CD4-positive, alpha-beta memory T cell (primary cell): Measurements from ENCODE around the gene SERPINE1. TPM values are rescaled to one million over a fixed set of nuclear protein-coding genes. Genes with fewer than 3 reads are reported as not detected.

ENCODE experiments used
- CTCF ChIA-PET: fragments of 350-600 bp; sonication (Branson Sonifier 250); formaldehyde crosslinking; loops from one replicate; lab custom pipeline; 2021; ENCODE audit warnings: inconsistent platforms; ENCODE audit not compliant: partially characterized antibody; lab: Charles Lee
- POLR2A ChIA-PET: fragments of 350-600 bp; sonication (Branson Sonifier 250); formaldehyde crosslinking; loops from one replicate; lab custom pipeline; 2021; ENCODE audit not compliant: partially characterized antibody; lab: Charles Lee
- DNase-seq, 5 donors: peaks; one replicate each; pipeline versions ENCODE4 v3.0.0 to v3.0.0-alpha.2; 2020 to 2022; ENCODE audit warnings: mixed read lengths in 1 of 5
- H3K27ac ChIP-seq: one replicate; pipeline ENCODE4 v1.7.0; 2013; ENCODE audit warnings: low read depth, low read length
- H3K27me3 ChIP-seq: 2 replicates; pipeline ENCODE4 v1.7.0; 2013; ENCODE audit warnings: mild to moderate bottlenecking, low read length, moderate library complexity; ENCODE audit not compliant: insufficient read depth
- H3K36me3 ChIP-seq: 2 replicates; pipeline ENCODE4 v1.7.0; 2013; ENCODE audit warnings: mild to moderate bottlenecking, low read length, moderate library complexity; ENCODE audit not compliant: insufficient read depth
- H3K4me1 ChIP-seq: 2 replicates; pipeline ENCODE4 v1.7.0; 2013; ENCODE audit warnings: mild to moderate bottlenecking, low read length, moderate library complexity; ENCODE audit not compliant: insufficient read depth
- H3K4me3 ChIP-seq, 2 donors: one replicate each; pipeline ENCODE4 v1.7.0; 2013; ENCODE audit warnings: low read length in 2 of 2, mild to moderate bottlenecking in 1 of 2
- H3K9me3 ChIP-seq, 2 donors: one replicate each; pipeline ENCODE4 v1.7.0; 2013; ENCODE audit warnings: low read length in 2 of 2, control low read depth in 1 of 2; ENCODE audit not compliant: control insufficient read depth in 1 of 2
- H3K27ac Mint-ChIP-seq, 7 donors: one replicate each; pipeline ENCODE4 v1.8.0; 2020 to 2021; ENCODE audit warnings: mixed read lengths in 7 of 7, mild to moderate bottlenecking in 6 of 7, inconsistent platforms in 3 of 7, moderate library complexity in 3 of 7
- H3K27me3 Mint-ChIP-seq, 2 donors: one replicate each; pipeline ENCODE4 v1.8.0; 2020 to 2021; ENCODE audit warnings: mixed read lengths in 2 of 2
- H3K36me3 Mint-ChIP-seq, 2 donors: one replicate each; pipeline ENCODE4 v1.8.0; 2020 to 2021; ENCODE audit warnings: mixed read lengths in 2 of 2, inconsistent platforms in 1 of 2, mild to moderate bottlenecking in 1 of 2
- H3K4me1 Mint-ChIP-seq, 4 donors: one replicate each; pipeline ENCODE4 v1.8.0; 2020 to 2021; ENCODE audit warnings: mixed read lengths in 4 of 4, mild to moderate bottlenecking in 1 of 4
- H3K4me3 Mint-ChIP-seq, 8 donors: one replicate each; pipeline ENCODE4 v1.8.0; 2020 to 2021; ENCODE audit warnings: mixed read lengths in 8 of 8, mild to moderate bottlenecking in 7 of 8, moderate library complexity in 6 of 8, inconsistent platforms in 3 of 8
- H3K9me3 Mint-ChIP-seq, 8 donors: one replicate each; pipeline ENCODE4 v1.8.0; 2020 to 2021; ENCODE audit warnings: mixed read lengths in 8 of 8, mild to moderate bottlenecking in 5 of 8, inconsistent platforms in 3 of 8, moderate library complexity in 1 of 8
- intact Hi-C: fragments of 100-400 bp; cut with micrococcal nuclease; formaldehyde crosslinking; loops from one replicate; pipeline ENCODE4 v1.15.1; 2023
- polyA plus RNA-seq, 2 donors: library from polyadenylated mRNA; unstranded; fragments of 300-500 nt; fragmentation: Illumina TruSeq; gene quantifications; one replicate each; pipeline ENCODE4 v1.2.3, GENCODE V29; 2021
- total RNA-seq, 2 experiments: library from RNA; stranded (reverse); gene quantifications; one replicate each; pipeline ENCODE4 v1.2.3, GENCODE V29; 2021

The SERPINE1 gene
- total and polyA plus RNA-seq, 4 experiments from 2014 or later: 0.11 to 0.20 TPM; not detected in 2

- Histone ChIP-seq H3K27me3 (peaks cover 88% of the 10 kb centered on the region), H3K9me3 (no peaks in the 10 kb centered on the region), H3K4me3 (no peak overlapping the region), H3K4me1 (peaks cover 75% of the 10 kb centered on the region), H3K36me3 (no peaks in the 10 kb centered on the region), H3K27ac (no peak overlapping the region)
- ChIA-PET CTCF (interaction anchor here (0.8 to 3.0 kb wide), 9 partner anchors 12 to 113 kb away, joined by 3 to 44 read pairs (median 6); partner anchors contain the start of gene AP1S1), POLR2A (interaction anchor here (1.3 kb wide), 1 partner anchor 26 kb away, joined by 7 read pairs; no protein-coding TSS in a partner anchor)
- intact Hi-C loops: loop anchor here (1.0 to 10.0 kb wide), 3 partner anchors 26 to 283 kb away; partner anchors contain the start of genes PLOD3, UFSP1 and ZNHIT1
- peaks cover 0 to 6% (median 0%) of the 10 kb centered on the region in 8 donors for H3K9me3 Mint-ChIP-seq
- H3K36me3 Mint-ChIP-seq: peaks cover 0 to 2% of the 10 kb centered on the region in 2 donors
- peaks cover 40 to 81% (median 61%) of the 10 kb centered on the region in 4 donors for H3K4me1 Mint-ChIP-seq
- H3K27ac Mint-ChIP-seq: peak overlapping the region in 5 of 7 donors; percentile 7 to 77 (median 36)
- H3K4me3 Mint-ChIP-seq: peak overlapping the region in 7 of 8 donors; percentile 1 to 79 (median 64)
- DNase-seq: peak; percentile 70 to 80 (median 75)
- peaks cover 61 to 72% of the 10 kb centered on the region in 2 donors for H3K27me3 Mint-ChIP-seq
These were observed 43.1 kb downstream of the SERPINE1 start for GRCh38 chr7:101169838-101170551.

DNA sequence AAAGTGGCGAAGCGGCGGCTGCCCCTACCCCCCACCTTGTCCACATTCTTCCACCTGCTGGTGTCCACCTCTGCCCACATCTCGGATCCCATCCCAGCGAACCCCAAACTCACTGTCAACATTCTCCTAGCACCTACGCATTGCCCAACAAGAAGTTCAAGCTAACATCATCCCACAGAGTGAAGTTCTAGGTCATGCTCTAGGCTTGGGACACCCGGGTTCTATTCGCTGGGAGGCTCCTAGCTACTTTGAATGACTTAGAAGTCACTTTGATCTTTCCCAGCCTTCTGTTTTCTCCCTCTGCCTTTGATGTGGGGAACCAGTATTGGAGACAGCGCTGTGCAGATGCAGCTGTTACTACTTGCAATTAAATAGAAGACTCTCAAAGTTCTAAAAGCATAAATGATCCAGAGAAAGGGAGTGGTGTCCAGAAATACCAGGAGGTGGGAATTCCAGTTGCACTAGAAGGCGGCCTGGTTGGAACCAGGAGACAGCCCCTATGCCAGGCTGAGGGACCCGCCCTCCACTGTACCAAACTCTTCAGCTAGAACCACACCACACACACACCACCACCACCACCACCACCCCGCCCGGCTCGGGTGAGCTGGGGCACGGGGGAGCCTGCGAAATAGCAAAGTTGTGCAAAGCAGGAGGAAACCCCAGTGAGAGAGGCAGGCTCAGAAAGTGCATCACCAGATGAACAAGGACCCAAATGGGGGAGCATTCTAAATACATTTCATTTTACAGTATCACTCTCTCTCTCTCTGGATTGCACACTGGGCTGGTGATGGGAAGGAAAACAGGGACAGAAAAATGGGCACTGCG lies 43.9 kb downstream of the SERPINE1 start:
- intact Hi-C loops: loop anchor here (1.0 kb wide), 1 partner anchor 21 kb away; no protein-coding TSS in a partner anchor
- ChIA-PET CTCF (interaction anchor here (0.6 to 3.0 kb wide), 13 partner anchors 8 to 353 kb away, joined by 3 to 44 read pairs (median 4); partner anchors contain the start of gene AP1S1), POLR2A (interaction anchor here (0.7 to 1.3 kb wide), 2 partner anchors 27 to 47 kb away, joined by 3 to 7 read pairs; partner anchors contain the start of genes PLOD3 and ZNHIT1)
- no peak overlapping the region for H3K4me3 ChIP-seq
- H3K4me1 Mint-ChIP-seq: peaks cover 36 to 74% (median 55%) of the 10 kb centered on the region in 4 donors
- H3K4me1 ChIP-seq: peaks cover 67% of the 10 kb centered on the region
- peaks cover 58 to 72% of the 10 kb centered on the region in 2 donors for H3K27me3 Mint-ChIP-seq
- peak overlapping the region in 4 of 7 donors; percentile 23 to 89 (median 68) for H3K27ac Mint-ChIP-seq
- peaks cover 91% of the 10 kb centered on the region for H3K27me3 ChIP-seq
- peaks cover 0 to 4% (median 0%) of the 10 kb centered on the region in 8 donors for H3K9me3 Mint-ChIP-seq
- no peak overlapping the region for H3K27ac ChIP-seq
- peak overlapping the region in 7 of 8 donors; percentile 8 to 75 (median 52) for H3K4me3 Mint-ChIP-seq
- peak in 2 of 5 donors; percentile 46 to 70 for DNase-seq
- H3K9me3 ChIP-seq: no peaks in the 10 kb centered on the region
- H3K36me3 ChIP-seq: no peaks in the 10 kb centered on the region
- H3K36me3 Mint-ChIP-seq: no peaks in the 10 kb centered on the region

- no peak overlapping the region for H3K4me3 ChIP-seq
- intact Hi-C loops: loop anchor here (1.0 kb wide), 1 partner anchor 21 kb away; no protein-coding TSS in a partner anchor
- H3K4me1 Mint-ChIP-seq: peaks cover 34 to 68% (median 51%) of the 10 kb centered on the region in 4 donors
These were observed 44.5 kb downstream of the SERPINE1 start for GRCh38 chr7:101171442-101171837.

DNA sequence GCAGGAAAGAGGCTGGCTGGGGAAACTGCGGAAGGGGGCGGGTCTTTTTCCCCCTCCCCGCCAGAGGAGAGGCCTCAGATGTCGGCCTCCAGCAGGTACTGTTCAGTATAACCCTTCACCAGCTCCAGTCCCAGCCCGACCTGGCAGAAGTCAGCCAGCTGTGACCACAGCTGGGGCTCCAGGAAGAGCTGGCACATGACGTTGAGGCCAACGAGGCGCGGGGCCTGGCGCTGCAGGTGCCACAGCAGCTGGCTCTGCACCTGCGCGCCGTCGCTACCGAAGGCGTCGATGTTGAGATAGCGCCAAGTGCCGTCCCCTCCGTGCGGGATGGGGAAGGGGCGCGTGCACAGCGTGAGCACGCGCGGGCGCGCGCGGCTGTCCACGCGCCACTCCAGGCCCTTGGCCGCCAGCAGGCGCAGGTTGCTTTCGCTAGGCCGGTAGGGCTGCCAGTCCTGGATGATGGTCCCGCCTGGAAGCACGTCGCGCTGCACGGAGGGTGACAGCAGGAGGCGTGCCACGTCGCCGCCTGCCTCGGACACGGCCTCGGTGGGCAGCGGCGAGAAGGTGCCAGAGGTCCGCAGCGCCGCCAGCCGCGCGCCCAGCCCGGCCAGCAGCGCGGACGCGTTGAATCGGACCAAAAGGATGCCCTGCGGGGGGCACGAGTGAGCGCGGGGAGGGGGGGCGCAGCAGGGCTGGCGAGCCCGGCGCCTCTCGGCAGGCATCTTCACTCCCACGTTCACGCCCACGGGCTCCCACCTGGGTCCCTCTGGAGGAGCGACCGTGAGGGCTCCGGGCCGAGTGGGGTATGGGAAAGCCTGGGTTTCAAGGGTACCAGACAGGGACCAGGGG lies 45.3 kb downstream of the SERPINE1 start:
- Histone ChIP-seq H3K4me1 (peaks cover 57% of the 10 kb centered on the region), H3K36me3 (no peaks in the 10 kb centered on the region), H3K27ac (no peak overlapping the region), H3K27me3 (peaks cover 84% of the 10 kb centered on the region), H3K4me3 (peak overlapping the region in 1 of 2 donors; percentile 34), H3K9me3 (no peaks in the 10 kb centered on the region)
- H3K9me3 Mint-ChIP-seq: peaks cover 0 to 4% (median 0%) of the 10 kb centered on the region in 8 donors
- H3K36me3 Mint-ChIP-seq: no peaks in the 10 kb centered on the region
- peaks cover 61 to 76% of the 10 kb centered on the region in 2 donors for H3K27me3 Mint-ChIP-seq
- intact Hi-C loops: no loop called here
- ChIA-PET POLR2A (no interaction called here), CTCF (interaction anchor here (0.6 to 4.7 kb wide), 11 partner anchors 10 to 732 kb away, joined by 3 to 44 read pairs (median 5); no protein-coding TSS in a partner anchor)
- H3K4me1 Mint-ChIP-seq: peaks cover 30 to 62% (median 50%) of the 10 kb centered on the region in 4 donors
- peak in 1 of 5 donors; percentile 46 for DNase-seq
- H3K4me3 Mint-ChIP-seq: peak overlapping the region in 7 of 8 donors; percentile 8 to 72 (median 52)
- H3K27ac Mint-ChIP-seq: peak overlapping the region in 1 of 7 donors; percentile 77

More at GRCh38 chr7:101171442-101171837, 44.5 kb downstream of the SERPINE1 start:
- Mint-ChIP-seq H3K4me3 (peak overlapping the region in 7 of 8 donors; percentile 8 to 75 (median 52)), H3K36me3 (no peaks in the 10 kb centered on the region), H3K27ac (peak overlapping the region in 3 of 7 donors; percentile 58 to 89 (median 77)), H3K27me3 (peaks cover 59 to 73% of the 10 kb centered on the region in 2 donors), H3K9me3 (peaks cover 0 to 4% (median 0%) of the 10 kb centered on the region in 8 donors)
- DNase-seq: no peak
- Histone ChIP-seq H3K27me3 (peaks cover 89% of the 10 kb centered on the region), H3K4me1 (peaks cover 63% of the 10 kb centered on the region), H3K27ac (no peak overlapping the region), H3K9me3 (no peaks in the 10 kb centered on the region), H3K36me3 (no peaks in the 10 kb centered on the region)
- POLR2A ChIA-PET: no interaction called here
- CTCF ChIA-PET: interaction anchor here (1.0 to 3.0 kb wide), 9 partner anchors 9 to 111 kb away, joined by 3 to 44 read pairs (median 5); no protein-coding TSS in a partner anchor

DNA sequence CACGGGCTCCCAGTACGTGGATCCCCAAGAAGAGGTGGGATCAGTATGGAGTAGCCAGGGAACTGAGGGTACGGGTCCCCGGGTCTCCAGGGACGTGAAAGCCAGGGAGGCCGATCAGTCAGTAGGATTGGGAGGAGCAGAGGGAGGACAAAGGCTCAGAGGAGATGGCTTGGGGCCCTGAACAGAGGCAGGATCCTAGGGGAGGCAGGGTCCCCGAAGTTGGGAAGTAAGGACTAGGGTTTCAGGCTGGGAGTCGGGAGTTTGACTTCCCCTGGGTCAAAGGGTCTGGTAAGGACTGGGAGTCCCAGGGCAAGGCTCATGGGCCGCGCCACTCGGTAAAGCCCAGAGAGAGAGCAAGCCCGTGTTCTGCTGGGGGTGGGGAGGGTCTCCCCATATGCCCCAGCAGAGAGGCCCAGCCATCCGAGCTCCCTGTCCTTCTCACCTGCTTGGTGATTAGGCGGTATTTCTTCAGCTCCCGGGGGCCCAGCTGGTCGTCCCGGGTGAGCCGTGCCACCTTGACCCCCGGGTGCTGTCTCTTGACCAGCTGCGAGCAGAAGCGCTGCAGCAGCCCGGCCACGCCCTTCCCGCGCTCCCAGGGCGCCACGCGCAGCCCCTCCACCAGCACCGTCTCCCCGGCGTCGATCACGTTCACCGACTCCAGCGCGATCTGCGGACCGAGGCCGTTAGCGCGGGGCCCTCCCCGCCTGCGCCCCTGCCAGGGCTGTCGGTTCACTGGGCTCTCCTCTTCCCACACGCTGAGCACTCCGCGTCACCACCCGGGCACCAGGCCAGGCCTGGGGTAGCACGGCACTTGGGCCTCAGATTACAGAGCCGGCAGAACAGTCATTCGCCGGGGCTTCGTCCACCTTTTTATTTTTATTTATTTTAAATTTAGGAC lies 46.2 kb downstream of the SERPINE1 start:
- peaks cover 0 to 4% (median 0%) of the 10 kb centered on the region in 8 donors for H3K9me3 Mint-ChIP-seq
- no peak for DNase-seq
- Histone ChIP-seq H3K36me3 (no peaks in the 10 kb centered on the region), H3K9me3 (no peaks in the 10 kb centered on the region), H3K27me3 (peaks cover 76% of the 10 kb centered on the region), H3K4me3 (no peak overlapping the region), H3K4me1 (peaks cover 56% of the 10 kb centered on the region), H3K27ac (no peak overlapping the region)
- H3K27ac Mint-ChIP-seq: peak overlapping the region in 2 of 7 donors; percentile 32 to 41
- peaks cover 30 to 60% (median 48%) of the 10 kb centered on the region in 4 donors for H3K4me1 Mint-ChIP-seq
- intact Hi-C loops: no loop called here
- ChIA-PET POLR2A (interaction anchor here (1.3 kb wide), 2 partner anchors 29 to 45 kb away, joined by 3 read pairs; partner anchors contain the start of genes PLOD3 and ZNHIT1), CTCF (interaction anchor here (0.9 to 4.7 kb wide), 4 partner anchors 18 to 31 kb away, joined by 3 to 27 read pairs (median 13); no protein-coding TSS in a partner anchor)
- H3K27me3 Mint-ChIP-seq: peaks cover 62 to 76% of the 10 kb centered on the region in 2 donors
- peak overlapping the region in 6 of 8 donors; percentile 40 to 69 (median 48) for H3K4me3 Mint-ChIP-seq
- H3K36me3 Mint-ChIP-seq: no peaks in the 10 kb centered on the region
